Hepatocyte (in vitro differentiated cells): Measurements from ENCODE around the gene MAP9. TPM values are rescaled to one million over a fixed set of nuclear protein-coding genes. Genes with fewer than 3 reads are reported as not detected.
A peak's percentile ranks its signal among the peaks of the same experiment; 100 is the strongest.

Experiments
- DNase-seq: peaks from one replicate; pipeline ENCODE4 v3.0.0-alpha.2; 2016; ENCODE audit warnings: low spot score
- H2AFZ ChIP-seq: fragments of 200-600 bp; sonication (generic); 2 replicates; pipeline ENCODE4 v1.6.0; 2016; ENCODE audit warnings: antibody characterized with exemption, mild to moderate bottlenecking
- H3K27ac ChIP-seq: fragments of 200-600 bp; sonication (generic); 2 replicates; pipeline ENCODE4 v1.5.1; 2016; ENCODE audit warnings: mild to moderate bottlenecking
- H3K27me3 ChIP-seq: fragments of 200-600 bp; sonication (generic); 2 replicates; pipeline ENCODE4 v1.6.1; 2016
- H3K36me3 ChIP-seq: fragments of 200-600 bp; sonication (generic); replicated peaks from 2 replicates; pipeline ENCODE4 v1.5.1; 2016; ENCODE audit warnings: low read depth; ENCODE audit not compliant: insufficient read depth
- H3K4me1 ChIP-seq: fragments of 200-600 bp; sonication (generic); 2 replicates; pipeline ENCODE4 v1.5.1; 2016; ENCODE audit warnings: mild to moderate bottlenecking, moderate library complexity; ENCODE audit not compliant: insufficient read depth
- H3K4me2 ChIP-seq: fragments of 200-600 bp; sonication (generic); 2 replicates; pipeline ENCODE4 v1.6.0; 2016
- H3K4me3 ChIP-seq: fragments of 200-600 bp; sonication (generic); 2 replicates; pipeline ENCODE4 v1.5.1; 2016; ENCODE audit warnings: mild to moderate bottlenecking
- H3K79me2 ChIP-seq: fragments of 200-600 bp; sonication (generic); 2 replicates; pipeline ENCODE4 v1.6.0; 2017; ENCODE audit warnings: mild to moderate bottlenecking
- H3K9me2 ChIP-seq: fragments of 200-600 bp; sonication (generic); replicated peaks from 2 replicates; pipeline ENCODE4 v1.6.0; 2017; ENCODE audit warnings: mild to moderate bottlenecking; ENCODE audit not compliant: insufficient read depth
- H3K9me3 ChIP-seq: fragments of 200-600 bp; sonication (generic); 2 replicates; pipeline ENCODE4 v1.5.1; 2016; ENCODE audit warnings: low read depth, mild to moderate bottlenecking
- H4K20me1 ChIP-seq: fragments of 200-600 bp; sonication (generic); 2 replicates; pipeline ENCODE4 v1.6.0; 2016; ENCODE audit warnings: mild to moderate bottlenecking; ENCODE audit not compliant: insufficient read depth, poor library complexity, severe bottlenecking
- CTCF ChIP-seq: fragments of 200-600 bp; sonication (generic); IDR thresholded peaks from 2 replicates; pipeline ENCODE4 v1.5.1; 2016; ENCODE audit warnings: antibody characterized with exemption, mild to moderate bottlenecking; ENCODE audit not compliant: poor library complexity
- EZH2 ChIP-seq: fragments of 200-600 bp; sonication (generic); IDR thresholded peaks from 2 replicates; pipeline ENCODE4 v1.6.1; 2016; ENCODE audit warnings: antibody characterized with exemption, mild to moderate bottlenecking, borderline replicate concordance
- EZH2phosphoT487 ChIP-seq: fragments of 200-600 bp; sonication (generic); IDR thresholded peaks from one replicate; pipeline ENCODE4 v1.6.1; 2018; ENCODE audit warnings: antibody characterized with exemption, mild to moderate bottlenecking, low read depth, moderate library complexity; ENCODE audit not compliant: unreplicated experiment, severe bottlenecking
- WGBS: methylation state at CpG from one replicate; pipeline ENCODE4 v1.1.6; 2016; ENCODE audit warnings: low lambda C conversion rate; ENCODE audit errors: missing lambda C conversion rate; 5-methylcytosine and 5-hydroxymethylcytosine counted together
- polyA plus RNA-seq: library from polyadenylated mRNA; unstranded; fragments of >200 nt; fragmentation: Nextera tagmentation; extraction: Ambion mirVana; gene quantifications from 2 replicates; pipeline ENCODE4 v1.2.1, GENCODE V29; 2016
- total RNA-seq: library from RNA; depleted of rRNA; stranded (reverse); fragments of >200 nt; gene quantifications from 2 replicates; pipeline ENCODE4 v1.2.3, GENCODE V29; 2014

The MAP9 gene
- total and polyA plus RNA-seq, 2 experiments from 2014 or later = 26.7 to 27.6 TPM

GRCh38 chr4:155400893-155401292 lies 24.1 kb upstream of the MAP9 start:
- H3K27me3 ChIP-seq = no peaks in the 10 kb centered on the region
- TF ChIP-seq CTCF (no peak), EZH2phosphoT487 (no peak), EZH2 (no peak)
- no peaks in the 10 kb centered on the region for H3K36me3 ChIP-seq

DNA sequence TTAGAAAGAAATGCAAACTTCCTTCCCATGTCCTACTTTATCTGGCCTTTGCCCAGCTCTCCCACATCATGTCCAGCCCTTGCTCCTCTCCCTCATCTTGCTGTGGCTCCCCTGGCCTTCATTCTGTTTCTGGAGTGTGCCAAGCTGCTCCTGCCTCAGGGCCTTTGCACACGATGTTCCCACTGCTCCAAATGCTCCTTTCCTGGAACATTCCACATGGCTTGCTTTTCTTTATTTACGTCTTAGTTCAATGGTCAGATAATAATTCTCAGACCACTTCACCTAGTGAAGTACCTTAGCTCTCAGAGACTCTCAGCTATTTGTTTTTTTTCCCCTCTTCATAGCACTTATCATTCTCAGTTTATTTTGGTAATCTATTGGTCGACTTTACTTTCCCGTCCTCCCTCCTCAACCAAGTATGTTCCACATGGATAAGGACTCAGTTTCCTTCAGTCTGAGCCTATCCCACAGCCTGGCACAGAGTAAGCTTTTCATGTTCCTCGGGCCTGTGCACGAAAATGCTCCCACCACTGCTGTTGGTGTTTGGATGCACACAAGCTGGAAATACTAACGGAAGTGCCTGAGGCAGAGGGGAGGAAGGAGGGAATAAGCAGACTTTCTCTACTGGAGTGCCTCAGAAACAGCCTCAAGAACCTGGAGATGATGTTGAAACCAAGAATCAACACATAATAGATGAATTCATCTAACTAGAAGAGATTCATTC lies 23.4 kb upstream of the MAP9 start:
- no peak overlapping the region for H3K4me3 ChIP-seq
- H3K9me3 ChIP-seq = no peaks in the 10 kb centered on the region
- no peaks in the 10 kb centered on the region for H3K36me3 ChIP-seq
- 83% methylated on average over 7 of the region's 7 CpGs for WGBS
- no peaks in the 10 kb centered on the region for H3K79me2 ChIP-seq
- no peak for TF ChIP-seq CTCF
- no peak for TF ChIP-seq EZH2phosphoT487
- no peak for TF ChIP-seq EZH2
- H3K4me2 ChIP-seq = no peak overlapping the region
- no peaks in the 10 kb centered on the region for H3K27me3 ChIP-seq
- H2AFZ ChIP-seq = no peak overlapping the region
- no peak for DNase-seq
- peaks cover 13% of the 10 kb centered on the region for H3K4me1 ChIP-seq
- no peaks in the 10 kb centered on the region for H4K20me1 ChIP-seq
- H3K27ac ChIP-seq = no peak overlapping the region
- H3K9me2 ChIP-seq = no peaks in the 10 kb centered on the region

More at GRCh38 chr4:155400893-155401292, 24.1 kb upstream of the MAP9 start:
- no peak overlapping the region for H3K27ac ChIP-seq
- H3K4me3 ChIP-seq = no peak overlapping the region
- H3K4me1 ChIP-seq = peaks cover 13% of the 10 kb centered on the region
- no peaks in the 10 kb centered on the region for H3K9me2 ChIP-seq
- H3K9me3 ChIP-seq = no peaks in the 10 kb centered on the region
- H3K79me2 ChIP-seq = no peaks in the 10 kb centered on the region
- no peak overlapping the region for H3K4me2 ChIP-seq
- WGBS = 70% methylated on average over 2 of the region's 2 CpGs
- no peak for DNase-seq
- H4K20me1 ChIP-seq = no peaks in the 10 kb centered on the region
- H2AFZ ChIP-seq = no peak overlapping the region

DNA sequence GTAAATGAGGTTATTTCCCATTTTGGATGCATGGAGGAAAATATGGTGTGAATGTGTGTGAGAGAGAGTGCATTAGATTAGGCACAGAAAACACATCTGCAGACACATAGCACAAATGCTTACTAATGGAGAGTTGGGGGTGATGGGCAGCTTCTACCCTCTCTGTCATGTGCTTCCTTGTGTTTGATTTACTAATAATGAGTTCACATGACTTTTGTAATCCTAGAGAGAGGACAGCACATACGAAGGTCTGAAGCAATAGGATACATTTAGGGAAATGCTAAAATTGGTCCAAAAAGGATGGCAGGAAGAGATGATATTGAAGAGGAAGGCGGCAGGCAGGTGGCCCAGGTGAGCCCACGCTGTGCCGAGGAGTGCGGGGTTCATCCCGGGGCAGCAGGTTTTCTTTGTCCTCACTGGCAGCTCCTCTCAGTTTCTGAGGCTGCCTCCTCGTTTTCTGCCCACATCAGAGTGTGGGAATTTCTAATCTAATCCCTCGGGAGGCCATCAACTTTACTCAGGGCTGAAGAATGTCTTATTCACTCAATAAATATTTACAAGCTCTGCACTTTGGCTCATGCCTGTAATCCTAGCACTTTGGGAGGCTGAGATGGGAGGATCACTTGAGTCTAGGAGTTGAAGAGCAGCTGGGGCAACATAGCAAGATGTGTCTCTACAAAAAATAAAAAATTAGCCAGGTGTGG lies 15.9 kb upstream of the MAP9 start:
- TF ChIP-seq CTCF = no peak
- no peak for TF ChIP-seq EZH2
- no peak for TF ChIP-seq EZH2phosphoT487
- DNase-seq = peak; percentile 70

More for the DNA sequence above, 15.9 kb upstream of the MAP9 start:
- H3K4me3 ChIP-seq = no peak overlapping the region
- H3K4me2 ChIP-seq = peak overlapping the region; percentile 48
- H3K36me3 ChIP-seq = no peaks in the 10 kb centered on the region
- H4K20me1 ChIP-seq = no peaks in the 10 kb centered on the region
- peaks cover 16% of the 10 kb centered on the region for H3K4me1 ChIP-seq
- no peaks in the 10 kb centered on the region for H3K9me3 ChIP-seq
- H3K79me2 ChIP-seq = no peaks in the 10 kb centered on the region
- H3K9me2 ChIP-seq = no peaks in the 10 kb centered on the region
- 22% methylated on average over 8 of the region's 8 CpGs for WGBS
- peak overlapping the region; percentile 76 for H3K27ac ChIP-seq
- H2AFZ ChIP-seq = peak overlapping the region; percentile 20
- H3K27me3 ChIP-seq = no peaks in the 10 kb centered on the region
